Activated CD4-positive, alpha-beta T cell treated with anti-CD3 and anti-CD28 coated beads, Interleukin-2, amount 10 ng/mL, durations not matched to agents 7 days and 5 days (primary cell): ENCODE data around the gene TEX10. TPM values are rescaled to one million over a fixed set of nuclear protein-coding genes. Genes with fewer than 3 reads are reported as not detected.
A peak's percentile ranks its signal among the peaks of the same experiment; 100 is the strongest.

Experiments used
- CTCF ChIA-PET: fragments of 350-600 bp; sonication (Branson Sonifier 250); formaldehyde crosslinking; loops from one replicate; lab custom pipeline; 2021; ENCODE audit warnings: antibody characterized with exemption; lab: Charles Lee
- POLR2A ChIA-PET: fragments of 350-600 bp; sonication (Branson Sonifier 250); formaldehyde crosslinking; loops from one replicate; lab custom pipeline; 2021; ENCODE audit warnings: antibody characterized with exemption; lab: Charles Lee
- DNase-seq: peaks from one replicate; pipeline ENCODE4 v3.0.0-alpha.2; 2020
- H3K27ac Mint-ChIP-seq: one replicate; pipeline ENCODE4 v1.8.0; 2021; ENCODE audit warnings: mild to moderate bottlenecking, moderate library complexity, mixed read lengths
- H3K27me3 Mint-ChIP-seq: one replicate; pipeline ENCODE4 v1.8.0; 2021; ENCODE audit warnings: mixed read lengths
- H3K36me3 Mint-ChIP-seq: one replicate; pipeline ENCODE4 v1.8.0; 2021; ENCODE audit warnings: low read depth, mixed read lengths
- H3K4me1 Mint-ChIP-seq: one replicate; pipeline ENCODE4 v1.8.0; 2021; ENCODE audit warnings: mixed read lengths
- H3K4me3 Mint-ChIP-seq: one replicate; pipeline ENCODE4 v1.8.0; 2021; ENCODE audit warnings: mild to moderate bottlenecking, moderate library complexity, mixed read lengths
- H3K9me3 Mint-ChIP-seq: one replicate; pipeline ENCODE4 v1.8.0; 2021; ENCODE audit warnings: mixed read lengths
- total RNA-seq, 2 experiments: library from RNA; stranded (reverse); gene quantifications; one replicate each; pipeline ENCODE4 v1.2.3, GENCODE V29; 2021

The TEX10 gene
- total RNA-seq, 2 experiments from 2014 or later = 18.5 to 20.1 TPM

DNA sequence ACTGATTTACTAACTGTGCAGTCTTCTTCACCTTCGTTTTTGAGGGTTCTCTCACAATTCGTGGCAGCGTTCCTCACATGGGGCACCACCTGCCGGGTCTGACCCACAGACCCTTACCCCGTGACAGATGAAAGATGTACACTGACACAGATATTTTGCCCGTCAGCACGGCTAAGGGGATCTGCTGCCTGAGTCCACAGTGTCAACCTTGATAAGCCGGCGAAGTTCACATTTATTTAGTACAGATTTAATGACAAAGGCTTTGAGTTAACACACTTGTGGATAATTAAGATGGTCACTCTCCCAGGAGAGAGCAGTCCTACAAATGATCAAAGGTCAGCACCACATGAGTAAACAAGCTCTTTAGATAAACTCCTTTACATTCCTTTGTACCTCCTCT is 15.9 kb upstream of the TEX10 start:
- no peaks in the 10 kb centered on the region for H3K36me3 Mint-ChIP-seq
- H3K27ac Mint-ChIP-seq = no peak overlapping the region
- no peaks in the 10 kb centered on the region for H3K27me3 Mint-ChIP-seq
- CTCF ChIA-PET = no interaction called here
- no peaks in the 10 kb centered on the region for H3K4me1 Mint-ChIP-seq
- POLR2A ChIA-PET = no interaction called here
- no peak overlapping the region for H3K4me3 Mint-ChIP-seq
- H3K9me3 Mint-ChIP-seq = peaks cover 19% of the 10 kb centered on the region
- no peak for DNase-seq

- H3K9me3 Mint-ChIP-seq = peaks cover 25% of the 10 kb centered on the region
- H3K36me3 Mint-ChIP-seq = no peaks in the 10 kb centered on the region
- no peaks in the 10 kb centered on the region for H3K4me1 Mint-ChIP-seq
- no peak overlapping the region for H3K27ac Mint-ChIP-seq
- POLR2A ChIA-PET = no interaction called here
- CTCF ChIA-PET = no interaction called here
- DNase-seq = no peak
- no peak overlapping the region for H3K4me3 Mint-ChIP-seq
- H3K27me3 Mint-ChIP-seq = no peaks in the 10 kb centered on the region
Measured at GRCh38 chr9:100366121-100366520, 13.4 kb upstream of the TEX10 start.

- peaks cover 26% of the 10 kb centered on the region for H3K9me3 Mint-ChIP-seq
- no peak overlapping the region for H3K27ac Mint-ChIP-seq
- POLR2A ChIA-PET = no interaction called here
- no peak overlapping the region for H3K4me3 Mint-ChIP-seq
- H3K27me3 Mint-ChIP-seq = no peaks in the 10 kb centered on the region
- no peaks in the 10 kb centered on the region for H3K36me3 Mint-ChIP-seq
- CTCF ChIA-PET = interaction anchor here (0.8 kb wide), 1 partner anchor 39 kb away, joined by 3 read pairs; no protein-coding TSS in a partner anchor
- DNase-seq = no peak
- no peaks in the 10 kb centered on the region for H3K4me1 Mint-ChIP-seq
Measured at GRCh38 chr9:100364013-100364412, 11.3 kb upstream of the TEX10 start.

GRCh38 chr9:100359057-100359456 is 6.3 kb upstream of the TEX10 start:
- DNase-seq = no peak
- peaks cover 11% of the 10 kb centered on the region for H3K4me1 Mint-ChIP-seq
- CTCF ChIA-PET = no interaction called here
- POLR2A ChIA-PET = no interaction called here
- H3K27ac Mint-ChIP-seq = no peak overlapping the region
- H3K4me3 Mint-ChIP-seq = no peak overlapping the region
- H3K9me3 Mint-ChIP-seq = peaks cover 32% of the 10 kb centered on the region
- peaks cover 9% of the 10 kb centered on the region for H3K36me3 Mint-ChIP-seq
- no peaks in the 10 kb centered on the region for H3K27me3 Mint-ChIP-seq

DNA sequence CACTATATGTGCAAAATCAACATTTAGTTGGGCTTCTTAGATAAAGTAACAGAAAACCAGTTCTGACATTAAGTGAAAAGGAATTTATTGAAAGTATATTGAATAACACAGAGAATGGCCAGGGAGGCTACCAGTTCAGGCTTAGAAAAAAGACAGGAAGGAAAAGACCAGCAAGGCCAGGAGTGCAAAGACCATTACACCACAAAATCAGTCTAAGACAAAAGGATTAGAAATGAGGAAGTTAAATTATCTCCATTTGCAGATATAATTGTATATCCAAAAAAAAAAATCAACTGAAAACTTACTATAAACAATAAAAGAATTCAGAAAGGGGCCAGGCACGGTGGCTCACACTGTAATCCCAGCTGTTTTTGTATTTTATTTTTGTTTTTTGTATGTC is 4.8 kb upstream of the TEX10 start:
- peaks cover 24% of the 10 kb centered on the region for H3K9me3 Mint-ChIP-seq
- H3K36me3 Mint-ChIP-seq = peaks cover 11% of the 10 kb centered on the region
- H3K27ac Mint-ChIP-seq = no peak overlapping the region
- H3K4me3 Mint-ChIP-seq = no peak overlapping the region
- no peak for DNase-seq
- peaks cover 22% of the 10 kb centered on the region for H3K4me1 Mint-ChIP-seq
- ChIA-PET POLR2A (no interaction called here), CTCF (no interaction called here)
- H3K27me3 Mint-ChIP-seq = no peaks in the 10 kb centered on the region

- no peaks in the 10 kb centered on the region for H3K27me3 Mint-ChIP-seq
- peaks cover 24% of the 10 kb centered on the region for H3K9me3 Mint-ChIP-seq
- CTCF ChIA-PET = interaction anchor here (2.2 kb wide), 1 partner anchor 30 kb away, joined by 9 read pairs; no protein-coding TSS in a partner anchor
Measured at GRCh38 chr9:100355561-100355960, 2.8 kb upstream of the TEX10 start.

DNA sequence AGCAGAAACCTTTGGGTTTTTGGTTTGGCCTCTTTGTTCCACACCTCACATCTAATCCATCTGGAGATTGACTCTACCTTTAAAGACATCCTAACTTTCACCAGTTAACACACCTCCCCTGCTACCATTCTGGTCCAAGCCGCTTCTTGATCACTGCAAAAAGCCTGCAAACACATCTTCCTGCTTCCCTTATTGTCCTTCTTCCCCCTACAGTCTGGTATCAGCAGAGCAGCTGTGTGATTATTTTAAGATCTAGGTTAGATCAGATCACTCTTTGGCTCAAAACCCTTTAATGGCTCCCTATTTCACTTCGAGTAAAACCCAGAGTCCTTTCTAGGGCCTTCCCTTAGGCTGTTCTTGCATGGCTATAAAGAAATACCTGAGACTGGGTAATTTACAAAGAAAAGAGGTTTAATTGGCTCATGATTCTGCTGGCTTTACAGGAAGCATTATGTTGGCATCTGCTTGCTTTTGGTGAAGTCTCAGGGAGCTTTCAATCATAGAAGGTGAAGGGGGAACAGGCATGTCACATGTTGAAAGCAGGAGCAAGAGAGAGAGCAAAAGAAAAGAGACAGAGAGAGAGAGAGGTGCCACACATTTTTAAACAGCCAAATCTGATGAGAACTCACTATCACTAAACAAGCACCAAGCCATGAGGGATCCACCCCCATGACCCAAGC is 1.5 kb upstream of the TEX10 start:
- DNase-seq = no peak
- ChIA-PET CTCF (interaction anchor here (0.9 to 2.2 kb wide), 3 partner anchors 28 to 71 kb away, joined by 3 to 9 read pairs (median 4); no protein-coding TSS in a partner anchor), POLR2A (no interaction called here)
- Mint-ChIP-seq H3K36me3 (peaks cover 19% of the 10 kb centered on the region), H3K27me3 (no peaks in the 10 kb centered on the region), H3K27ac (no peak overlapping the region), H3K9me3 (peaks cover 21% of the 10 kb centered on the region), H3K4me3 (peak overlapping the region; percentile 20), H3K4me1 (peaks cover 46% of the 10 kb centered on the region)

More at GRCh38 chr9:100355561-100355960, 2.8 kb upstream of the TEX10 start:
- H3K27ac Mint-ChIP-seq = no peak overlapping the region
- H3K4me1 Mint-ChIP-seq = peaks cover 34% of the 10 kb centered on the region
- peaks cover 16% of the 10 kb centered on the region for H3K36me3 Mint-ChIP-seq
- H3K4me3 Mint-ChIP-seq = no peak overlapping the region
- DNase-seq = no peak
- POLR2A ChIA-PET = no interaction called here

- H3K4me3 Mint-ChIP-seq = peak overlapping the region; percentile 89
- peak overlapping the region; percentile 92 for H3K27ac Mint-ChIP-seq
- H3K27me3 Mint-ChIP-seq = no peaks in the 10 kb centered on the region
- CTCF ChIA-PET = interaction anchor here (0.7 to 1.9 kb wide), 5 partner anchors 9 to 52 kb away, joined by 3 to 5 read pairs (median 3); no protein-coding TSS in a partner anchor
- H3K36me3 Mint-ChIP-seq = peaks cover 14% of the 10 kb centered on the region
- POLR2A ChIA-PET = interaction anchor here (0.6 kb wide), 1 partner anchor 7 kb away, joined by 3 read pairs; no protein-coding TSS in a partner anchor
- peak; percentile 30 for DNase-seq
- peaks cover 12% of the 10 kb centered on the region for H3K9me3 Mint-ChIP-seq
- H3K4me1 Mint-ChIP-seq = peaks cover 44% of the 10 kb centered on the region
Measured at GRCh38 chr9:100352201-100352726, 478 bp downstream of the TEX10 start.

DNA sequence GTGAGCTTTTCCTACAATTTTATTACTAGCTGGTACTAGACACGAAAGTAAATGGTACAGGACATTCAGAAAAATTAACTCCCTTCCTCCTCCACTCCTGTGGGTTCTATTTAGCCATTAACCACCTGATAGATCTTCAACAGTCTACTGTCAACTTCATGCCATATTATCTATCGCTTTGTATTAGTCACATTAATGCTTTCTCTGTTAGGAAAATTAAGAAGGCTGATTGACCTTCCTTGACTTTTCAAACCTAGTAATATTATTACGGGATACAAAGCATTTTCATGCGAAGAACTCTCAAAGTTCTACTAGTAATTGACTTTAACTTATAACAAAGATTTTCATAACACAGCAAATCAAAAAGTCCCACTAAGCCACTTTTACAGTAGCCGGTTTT is 1.2 kb downstream of the TEX10 start:
- CTCF ChIA-PET = interaction anchor here (1.0 to 1.9 kb wide), 4 partner anchors 8 to 53 kb away, joined by 3 to 5 read pairs (median 3); no protein-coding TSS in a partner anchor

DNA sequence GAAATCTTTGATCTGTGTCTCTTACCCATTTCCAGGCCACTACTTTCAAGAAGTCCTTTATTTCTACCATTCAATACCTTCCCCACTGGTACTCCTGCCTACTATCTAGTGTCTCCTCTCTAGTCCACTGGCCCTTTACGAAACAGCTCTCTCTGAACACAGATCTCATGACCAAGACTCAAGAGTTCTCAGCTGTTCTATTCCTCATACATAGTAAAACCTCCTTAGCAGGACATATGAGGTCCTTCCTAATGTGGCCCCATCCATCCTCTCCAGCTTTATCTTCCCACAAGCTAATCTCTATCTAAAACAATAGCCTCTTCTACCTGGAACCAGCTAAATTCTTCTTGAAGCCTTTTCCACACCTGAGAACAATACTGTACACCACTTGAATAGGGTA is 2.6 kb downstream of the TEX10 start:
- DNase-seq = no peak
- Mint-ChIP-seq H3K4me3 (no peak overlapping the region), H3K4me1 (peaks cover 49% of the 10 kb centered on the region), H3K27me3 (no peaks in the 10 kb centered on the region), H3K27ac (no peak overlapping the region), H3K9me3 (peaks cover 9% of the 10 kb centered on the region), H3K36me3 (peaks cover 30% of the 10 kb centered on the region)
- POLR2A ChIA-PET = no interaction called here
- CTCF ChIA-PET = interaction anchor here (1.2 to 1.9 kb wide), 3 partner anchors 10 to 74 kb away, joined by 3 to 5 read pairs (median 3); no protein-coding TSS in a partner anchor

More for the DNA sequence above, 1.2 kb downstream of the TEX10 start:
- H3K36me3 Mint-ChIP-seq = peaks cover 20% of the 10 kb centered on the region
- H3K4me1 Mint-ChIP-seq = peaks cover 44% of the 10 kb centered on the region
- POLR2A ChIA-PET = interaction anchor here (0.6 kb wide), 1 partner anchor 415 kb away, joined by 3 read pairs; no protein-coding TSS in a partner anchor
- H3K4me3 Mint-ChIP-seq = peak overlapping the region; percentile 89
- H3K27me3 Mint-ChIP-seq = no peaks in the 10 kb centered on the region
- peak overlapping the region; percentile 92 for H3K27ac Mint-ChIP-seq
- DNase-seq = no peak
- H3K9me3 Mint-ChIP-seq = peaks cover 9% of the 10 kb centered on the region

- Mint-ChIP-seq H3K4me1 (peaks cover 39% of the 10 kb centered on the region), H3K36me3 (peaks cover 25% of the 10 kb centered on the region), H3K27me3 (no peaks in the 10 kb centered on the region), H3K27ac (no peak overlapping the region), H3K4me3 (no peak overlapping the region), H3K9me3 (no peaks in the 10 kb centered on the region)
- POLR2A ChIA-PET = no interaction called here
- DNase-seq = no peak
- CTCF ChIA-PET = interaction anchor here (1.2 kb wide), 1 partner anchor 25 kb away, joined by 3 read pairs; no protein-coding TSS in a partner anchor
Measured at GRCh38 chr9:100346836-100347235, 5.9 kb downstream of the TEX10 start.

DNA sequence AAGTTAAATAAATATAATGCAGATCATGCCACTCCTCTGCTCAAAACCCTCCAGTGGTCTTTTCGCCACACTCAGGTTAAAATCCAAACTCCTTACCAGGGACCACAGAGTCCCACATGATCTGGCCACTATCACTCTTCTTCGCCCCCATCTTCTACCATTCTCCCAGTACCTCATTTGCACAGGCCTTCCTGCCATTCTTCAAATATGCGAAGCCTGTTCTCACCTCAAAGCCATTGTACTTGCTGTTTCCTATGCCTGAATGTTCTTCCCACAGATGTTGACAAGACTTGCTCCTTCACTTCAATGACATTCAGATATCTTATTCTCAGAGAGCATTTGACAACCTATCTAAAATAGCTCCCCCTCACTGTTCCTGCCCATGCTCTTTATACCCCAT is 10.9 kb downstream of the TEX10 start:
- peaks cover 18% of the 10 kb centered on the region for H3K4me1 Mint-ChIP-seq
- H3K9me3 Mint-ChIP-seq = no peaks in the 10 kb centered on the region
- peaks cover 40% of the 10 kb centered on the region for H3K36me3 Mint-ChIP-seq
- H3K4me3 Mint-ChIP-seq = no peak overlapping the region
- H3K27me3 Mint-ChIP-seq = no peaks in the 10 kb centered on the region
- POLR2A ChIA-PET = no interaction called here
- CTCF ChIA-PET = no interaction called here
- H3K27ac Mint-ChIP-seq = no peak overlapping the region
- DNase-seq = no peak

DNA sequence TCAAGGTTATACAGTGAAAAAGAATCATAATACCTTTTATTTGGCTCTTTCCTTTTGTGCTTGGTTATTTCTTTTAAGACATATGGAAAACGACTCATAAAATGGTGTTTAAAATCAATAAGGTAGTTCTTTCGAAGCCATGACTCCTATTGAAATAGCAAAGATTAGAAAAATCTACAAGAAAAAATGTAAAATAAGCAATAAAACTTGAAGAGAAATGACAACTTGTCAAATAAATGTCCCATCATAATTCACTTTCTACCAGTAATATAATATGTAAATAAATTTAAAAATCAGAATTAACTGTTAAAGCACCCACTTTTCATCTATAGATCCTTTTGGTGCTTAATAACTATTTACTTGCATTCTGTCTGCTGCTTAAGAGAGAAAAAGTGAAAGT is 12.5 kb downstream of the TEX10 start:
- H3K27me3 Mint-ChIP-seq = no peaks in the 10 kb centered on the region
- H3K4me1 Mint-ChIP-seq = peaks cover 13% of the 10 kb centered on the region
- H3K4me3 Mint-ChIP-seq = no peak overlapping the region
- CTCF ChIA-PET = interaction anchor here (1.2 kb wide), 1 partner anchor 10 kb away, joined by 3 read pairs; no protein-coding TSS in a partner anchor
- peaks cover 28% of the 10 kb centered on the region for H3K36me3 Mint-ChIP-seq
- H3K27ac Mint-ChIP-seq = no peak overlapping the region
- POLR2A ChIA-PET = interaction anchor here (0.7 kb wide), 1 partner anchor 95 kb away, joined by 3 read pairs; no protein-coding TSS in a partner anchor
- H3K9me3 Mint-ChIP-seq = no peaks in the 10 kb centered on the region
- DNase-seq = no peak
